Transverse colon (tissue), 4 donors: ENCODE measurements around the gene MESP2. TPM values are rescaled to one million over a fixed set of nuclear protein-coding genes. Genes with fewer than 3 reads are reported as not detected.
A peak's percentile ranks its signal among the peaks of the same experiment; 100 is the strongest.

ENCODE experiments used
- DNase-seq: peaks from one replicate; pipeline ENCODE4 v3.0.0-alpha.2; 2019
- H3K27ac ChIP-seq, 4 donors: fragments of 200-600 bp; sonication (generic); 2 replicates each; pipeline ENCODE4 v1.5.1; 2016 to 2018; ENCODE audit warnings: inconsistent platforms in 4 of 4
- H3K27me3 ChIP-seq: fragments of 200-600 bp; sonication (generic); 2 replicates; pipeline ENCODE4 v1.5.1; 2017; ENCODE audit warnings: inconsistent platforms
- H3K36me3 ChIP-seq, 4 donors: fragments of 200-600 bp; sonication (generic); 2 replicates each; pipeline ENCODE4 v1.5.1; 2017 to 2019; ENCODE audit warnings: inconsistent platforms in 4 of 4
- H3K4me1 ChIP-seq, 4 donors: fragments of 200-600 bp; sonication (generic); 2 replicates each; pipeline ENCODE4 v1.5.1; 2017 to 2020; ENCODE audit warnings: inconsistent platforms in 4 of 4
- H3K4me3 ChIP-seq, 4 donors: fragments of 200-600 bp; sonication (generic); 1 replicate in 1 of 4; 2 replicates in 3 of 4; pipeline versions ENCODE4 v1.5.1 to v1.6.1; 2017 to 2019; ENCODE audit warnings: inconsistent platforms in 4 of 4
- H3K9me3 ChIP-seq, 2 donors: fragments of 200-600 bp; sonication (generic); 2 replicates each; pipeline ENCODE4 v1.5.1; 2017 to 2019; ENCODE audit warnings: inconsistent platforms in 2 of 2
- EP300 ChIP-seq: sonication (generic); formaldehyde crosslinking; IDR thresholded peaks from one replicate; pipeline ENCODE4 v1.6.1; 2017; ENCODE audit warnings: antibody characterized with exemption, low read depth
- POLR2A ChIP-seq: fragments of 450-650 bp; IDR thresholded peaks from one replicate; pipeline ENCODE4 v1.6.1; 2016; ENCODE audit warnings: antibody characterized with exemption, mild to moderate bottlenecking, moderate library complexity
- POLR2AphosphoS5 ChIP-seq, 3 donors: sonication (generic); formaldehyde crosslinking; IDR thresholded peaks; one replicate each; pipeline ENCODE4 v1.6.1; 2016; ENCODE audit warnings: antibody characterized with exemption in 3 of 3
- WGBS, 2 donors: methylation state at CpG; one replicate each; pipeline ENCODE4 v1.1.5; 2018; ENCODE audit warnings: low coverage in 1 of 2; 5-methylcytosine and 5-hydroxymethylcytosine counted together
- in situ Hi-C, 4 donors: fragments of 200-750 bp; cut with MboI; loops; one replicate each; pipeline versions ENCODE4 v1.15.0 to v1.15.1; 2017; ENCODE audit warnings: low sequenced_read_pairs in 3 of 4, low pct_ligation_motif_present in 1 of 4, low pct_unique_long_range_greater_than_20kb in 1 of 4
- intact Hi-C: fragments of 100-400 bp; cut with DNase I; formaldehyde crosslinking; loops from one replicate; pipeline ENCODE4 v1.15.1; 2023; ENCODE audit warnings: low total_unique reads
- total RNA-seq, 4 donors: library from RNA; depleted of rRNA; stranded (reverse); fragments of >200 nt; gene quantifications; one replicate each; pipeline ENCODE4 v1.1.0, GENCODE V29; 2016
- TF ChIP-seq, protein P1 (sequence below), 5 experiments: fragments of 200-600 bp in 3 of 5; fragments of 450-650 bp in 2 of 5; sonication (generic) in 3 of 5; IDR thresholded peaks; 1 replicate in 2 of 5; 2 replicates in 3 of 5; pipeline ENCODE4 v1.5.1; 2016 to 2017; ENCODE audit warnings: antibody characterized with exemption in 5 of 5, inconsistent platforms in 3 of 5, mild to moderate bottlenecking in 2 of 5, moderate library complexity in 1 of 5

Gene MESP2
- total RNA-seq, 4 donors from 2014 or later: 0.64 to 0.96 TPM; not detected in 2

DNA sequence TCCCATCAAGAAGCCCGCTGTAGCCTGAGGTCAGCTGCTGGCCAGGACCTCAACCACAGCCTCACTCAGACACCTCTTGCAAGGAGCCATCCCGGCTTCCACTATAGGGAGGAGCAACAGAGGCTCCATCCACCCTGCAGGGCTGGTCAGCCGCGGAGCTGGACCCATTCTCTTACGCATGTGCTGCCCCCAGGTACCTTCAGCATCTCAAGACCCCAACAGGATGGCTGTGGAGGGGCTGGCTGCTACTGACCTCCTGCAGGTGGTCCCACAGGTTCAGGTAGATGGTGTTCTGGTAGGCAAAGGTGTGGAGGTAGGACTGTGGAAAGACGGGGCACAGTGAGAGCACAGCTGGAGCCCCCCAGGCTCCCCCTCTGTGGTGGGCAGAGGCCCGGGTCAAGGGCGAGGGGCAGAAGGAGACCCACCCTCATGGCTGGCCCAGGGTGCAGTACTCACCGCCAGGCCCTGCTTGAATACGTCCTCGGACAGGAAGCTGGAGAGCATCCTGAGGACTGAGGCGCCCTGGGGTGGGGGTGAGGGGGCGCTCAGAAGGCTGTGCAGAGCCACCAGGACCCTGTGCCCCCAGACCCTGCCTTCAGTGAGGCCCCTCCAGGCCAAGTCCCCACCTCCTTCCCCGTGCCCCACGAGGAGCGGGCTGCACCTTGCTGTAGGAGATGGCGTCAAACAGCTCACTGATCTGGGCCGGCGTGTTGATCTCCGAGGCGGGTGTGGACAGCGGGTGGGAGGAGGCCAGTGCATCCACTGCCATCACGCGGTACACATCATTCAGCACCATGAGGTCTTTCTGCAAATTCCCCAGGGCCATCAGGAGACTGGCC is 27.1 kb downstream of the MESP2 start:
- no peak for TF ChIP-seq POLR2AphosphoS5 (IDR thresholded peaks at IDR 0.05)
- TF ChIP-seq, protein P1, sequence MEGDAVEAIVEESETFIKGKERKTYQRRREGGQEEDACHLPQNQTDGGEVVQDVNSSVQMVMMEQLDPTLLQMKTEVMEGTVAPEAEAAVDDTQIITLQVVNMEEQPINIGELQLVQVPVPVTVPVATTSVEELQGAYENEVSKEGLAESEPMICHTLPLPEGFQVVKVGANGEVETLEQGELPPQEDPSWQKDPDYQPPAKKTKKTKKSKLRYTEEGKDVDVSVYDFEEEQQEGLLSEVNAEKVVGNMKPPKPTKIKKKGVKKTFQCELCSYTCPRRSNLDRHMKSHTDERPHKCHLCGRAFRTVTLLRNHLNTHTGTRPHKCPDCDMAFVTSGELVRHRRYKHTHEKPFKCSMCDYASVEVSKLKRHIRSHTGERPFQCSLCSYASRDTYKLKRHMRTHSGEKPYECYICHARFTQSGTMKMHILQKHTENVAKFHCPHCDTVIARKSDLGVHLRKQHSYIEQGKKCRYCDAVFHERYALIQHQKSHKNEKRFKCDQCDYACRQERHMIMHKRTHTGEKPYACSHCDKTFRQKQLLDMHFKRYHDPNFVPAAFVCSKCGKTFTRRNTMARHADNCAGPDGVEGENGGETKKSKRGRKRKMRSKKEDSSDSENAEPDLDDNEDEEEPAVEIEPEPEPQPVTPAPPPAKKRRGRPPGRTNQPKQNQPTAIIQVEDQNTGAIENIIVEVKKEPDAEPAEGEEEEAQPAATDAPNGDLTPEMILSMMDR (IDR thresholded peaks at IDR 0.05): no peak
- TF ChIP-seq EP300: no peak
- no peak for TF ChIP-seq POLR2A
- 92% methylated on average over 20 of the region's 24 CpGs; no CpG with 5 or more reads in 1 of the 2 donors for WGBS, 2 donors
- Histone ChIP-seq H3K4me1 (peaks cover 3 to 10% (median 7%) of the 10 kb centered on the region in 4 donors), H3K27ac (no peak overlapping the region), H3K9me3 (no peaks in the 10 kb centered on the region), H3K4me3 (no peak overlapping the region), H3K27me3 (no peaks in the 10 kb centered on the region), H3K36me3 (no peaks in the 10 kb centered on the region)
- in situ Hi-C loops (no loop called here), intact Hi-C loops (no loop called here)
- no peak for DNase-seq

DNA sequence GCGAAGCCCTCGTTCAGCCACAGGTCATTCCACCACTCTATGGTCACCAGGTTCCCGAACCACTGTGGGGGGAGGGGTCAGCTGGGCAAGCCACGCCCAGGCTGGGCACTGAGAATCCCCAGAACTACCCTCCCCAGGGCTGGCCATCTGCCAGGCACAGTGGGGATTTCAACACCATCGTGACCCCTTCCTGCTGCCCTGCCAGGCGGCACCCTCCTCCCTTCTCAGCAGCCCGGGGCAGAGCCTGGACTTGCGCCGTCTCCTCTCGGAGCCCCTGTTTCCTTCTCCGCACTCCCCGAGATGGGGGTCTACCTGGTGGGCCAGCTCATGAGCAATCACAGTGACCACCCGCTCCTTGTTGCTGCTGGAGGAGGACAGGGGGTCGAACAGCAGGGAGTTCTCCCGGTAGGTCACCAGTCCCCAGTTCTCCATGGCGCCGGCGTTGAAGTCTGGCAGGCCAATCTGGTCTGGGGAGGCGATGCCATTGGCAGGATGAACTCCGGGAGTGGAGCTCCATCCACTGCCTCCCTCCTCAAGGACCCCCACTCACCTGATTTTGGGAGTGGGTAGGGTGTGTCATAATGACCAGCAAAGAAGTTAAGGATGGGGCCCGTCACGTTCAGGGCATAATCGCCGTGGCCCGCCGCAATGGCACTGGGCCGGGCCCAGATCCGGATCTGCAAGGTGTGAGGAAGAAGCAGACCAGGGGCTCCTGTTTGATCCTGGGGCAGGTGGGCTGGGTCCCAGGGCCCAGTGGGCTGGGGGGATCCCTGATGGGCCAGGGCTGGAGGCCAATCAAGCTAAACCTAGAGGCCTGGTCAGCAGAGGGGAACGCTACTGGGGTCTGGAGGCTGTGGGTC is 28.0 kb downstream of the MESP2 start:
- in situ Hi-C loops (no loop called here), intact Hi-C loops (no loop called here)
- no peaks in the 10 kb centered on the region for H3K27me3 ChIP-seq
- 92% methylated on average over 23 of the region's 29 CpGs; no CpG with 5 or more reads in 1 of the 2 donors for WGBS, 2 donors
- no peak for DNase-seq
- peaks cover 3 to 10% (median 7%) of the 10 kb centered on the region in 4 donors for H3K4me1 ChIP-seq
- H3K27ac ChIP-seq: no peak overlapping the region
- H3K4me3 ChIP-seq: no peak overlapping the region
- TF ChIP-seq, protein P1 (IDR thresholded peaks at IDR 0.05): no peak
- TF ChIP-seq EP300 (no peak), POLR2AphosphoS5 (IDR thresholded peaks at IDR 0.05) (no peak), POLR2A (no peak)
- no peaks in the 10 kb centered on the region for H3K9me3 ChIP-seq
- H3K36me3 ChIP-seq: no peaks in the 10 kb centered on the region

DNA sequence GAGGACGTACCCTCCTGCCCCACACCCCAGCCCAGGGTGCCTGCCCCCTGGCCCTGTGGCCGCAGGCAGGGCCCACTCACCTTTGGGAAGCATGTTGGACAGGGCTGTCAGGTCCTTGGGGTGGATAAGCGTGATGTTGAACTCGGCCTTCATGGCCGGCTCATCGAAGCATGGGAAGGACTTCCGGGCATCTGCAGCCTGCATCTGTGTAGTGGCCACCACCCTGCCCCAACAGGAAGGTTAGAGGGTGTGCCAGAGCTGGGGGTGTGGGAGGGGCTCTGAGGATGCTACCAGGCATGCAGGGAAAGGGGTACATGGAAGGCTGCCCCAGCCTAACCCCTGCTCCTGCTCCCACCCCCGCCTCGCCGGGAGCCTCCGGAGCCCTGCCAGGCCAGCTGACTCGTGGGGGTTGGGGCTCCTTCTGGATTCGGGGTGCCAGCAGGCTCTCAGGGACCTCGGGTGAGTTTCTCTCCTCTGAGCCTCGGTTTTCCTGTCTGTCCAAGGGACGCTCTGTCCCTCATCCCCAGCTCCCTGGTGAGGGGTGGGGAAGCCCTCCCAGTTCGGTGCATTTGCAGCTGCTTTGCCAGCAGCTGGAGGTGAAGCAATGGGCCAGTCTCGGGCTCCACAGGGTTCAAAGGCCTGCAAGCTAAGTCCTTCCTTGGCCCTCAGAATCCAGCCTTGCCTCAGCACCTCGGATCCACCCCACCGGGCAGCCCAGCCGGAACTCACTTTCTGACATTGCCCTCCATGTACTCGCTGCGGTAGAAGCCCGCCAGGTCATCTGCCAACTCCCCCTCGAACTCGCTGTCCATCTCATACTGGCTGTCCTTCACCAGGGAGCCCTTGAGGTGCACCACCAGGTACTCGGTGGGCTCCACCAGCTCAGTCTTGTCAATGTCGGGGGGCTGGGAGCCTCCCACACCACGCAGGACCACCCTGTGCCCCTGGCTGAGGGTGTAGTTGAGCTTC is 29.4 kb downstream of the MESP2 start:
- H3K36me3 ChIP-seq: no peaks in the 10 kb centered on the region
- peak overlapping the region in 1 of 4 donors; percentile 61 for H3K27ac ChIP-seq
- 88% methylated on average over 28 of the region's 29 CpGs; no CpG with 5 or more reads in 1 of the 2 donors for WGBS, 2 donors
- H3K4me1 ChIP-seq: peaks cover 3 to 10% (median 7%) of the 10 kb centered on the region in 4 donors
- peak overlapping the region in 1 of 4 donors; percentile 22 for H3K4me3 ChIP-seq
- in situ Hi-C loops (no loop called here), intact Hi-C loops (no loop called here)
- no peak for DNase-seq
- H3K27me3 ChIP-seq: no peaks in the 10 kb centered on the region
- no peaks in the 10 kb centered on the region for H3K9me3 ChIP-seq
- no peak for TF ChIP-seq POLR2A
- TF ChIP-seq, protein P1 (IDR thresholded peaks at IDR 0.05): no peak
- no peak for TF ChIP-seq POLR2AphosphoS5 (IDR thresholded peaks at IDR 0.05)
- TF ChIP-seq EP300: no peak
